ENCODE measurements around the gene RNF182. TPM values are rescaled to one million over a fixed set of nuclear protein-coding genes. Genes with fewer than 3 reads are reported as not detected.

The RNF182 gene
- total RNA-seq, 1 experiment from 2014 or later: 12.7 TPM

DNA sequence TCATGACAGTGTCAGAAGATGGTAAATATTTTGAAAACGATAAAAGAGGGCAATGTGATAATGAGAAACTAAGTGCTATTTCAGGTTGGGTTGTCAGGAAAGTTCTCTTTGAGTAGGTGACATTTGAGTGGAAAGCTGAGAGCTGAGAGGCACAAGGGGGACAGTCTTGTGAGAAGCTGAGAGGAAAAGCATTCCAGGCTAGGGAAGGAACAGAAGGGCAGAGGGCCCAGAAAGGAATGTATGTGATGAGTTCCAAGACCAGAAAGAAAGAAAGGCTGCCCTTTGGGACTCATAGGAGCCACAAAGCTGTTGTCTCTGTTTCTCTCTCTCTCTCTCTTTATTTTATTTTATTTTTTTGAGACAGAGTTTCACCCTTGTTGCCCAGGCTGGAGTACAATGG, 7.6 kb upstream of the RNF182 start:
- no peak for DNase-seq (ENCODE audit: low read depth)

DNA sequence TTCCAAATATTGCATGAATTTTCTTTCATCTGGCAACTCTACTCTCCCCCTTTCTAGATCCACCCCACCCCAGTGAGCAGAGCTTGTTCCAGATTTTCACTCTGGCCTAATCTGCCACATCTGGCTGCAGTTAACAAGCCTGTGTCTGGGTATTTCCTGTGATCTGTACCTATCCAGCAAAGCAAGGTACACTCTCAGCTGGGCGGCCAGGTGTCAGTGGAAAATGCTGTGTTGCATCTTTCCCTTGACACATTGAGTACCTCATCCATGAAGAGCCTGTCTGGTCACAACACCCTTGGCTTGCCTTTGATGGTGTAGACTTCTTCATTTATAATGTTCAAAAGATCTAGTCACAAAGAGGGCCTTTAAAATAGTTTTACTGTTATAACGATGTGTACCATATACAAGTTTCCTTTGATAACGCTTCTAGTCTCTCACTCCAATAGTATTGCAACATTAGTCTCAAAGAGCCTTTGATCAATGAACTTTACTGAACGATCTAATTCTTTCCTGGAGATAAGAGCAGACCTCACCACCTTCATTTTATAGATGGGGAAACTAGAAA, 6.0 kb upstream of the RNF182 start:
- no peak for DNase-seq (ENCODE audit: low read depth)

DNA sequence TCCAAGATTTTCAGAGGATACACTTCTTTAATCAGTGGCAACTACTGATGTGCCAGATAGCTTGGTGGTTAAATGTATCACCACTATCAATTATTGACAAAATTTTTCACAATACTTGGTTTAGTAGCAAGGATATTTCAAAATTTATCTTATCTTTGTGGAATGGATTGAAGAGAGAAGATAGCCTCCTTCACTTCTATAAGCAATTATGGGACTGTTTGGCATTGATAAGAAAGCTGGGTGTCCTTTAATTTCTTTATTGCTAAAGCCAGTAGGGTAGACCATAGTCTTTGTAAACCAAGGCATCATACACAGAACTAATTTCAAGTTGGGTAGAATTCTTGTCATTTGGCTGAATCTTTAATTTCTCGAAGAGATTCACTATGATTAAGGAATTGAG, 4.9 kb upstream of the RNF182 start:
- DNase-seq (ENCODE audit: low read depth): no peak

DNA sequence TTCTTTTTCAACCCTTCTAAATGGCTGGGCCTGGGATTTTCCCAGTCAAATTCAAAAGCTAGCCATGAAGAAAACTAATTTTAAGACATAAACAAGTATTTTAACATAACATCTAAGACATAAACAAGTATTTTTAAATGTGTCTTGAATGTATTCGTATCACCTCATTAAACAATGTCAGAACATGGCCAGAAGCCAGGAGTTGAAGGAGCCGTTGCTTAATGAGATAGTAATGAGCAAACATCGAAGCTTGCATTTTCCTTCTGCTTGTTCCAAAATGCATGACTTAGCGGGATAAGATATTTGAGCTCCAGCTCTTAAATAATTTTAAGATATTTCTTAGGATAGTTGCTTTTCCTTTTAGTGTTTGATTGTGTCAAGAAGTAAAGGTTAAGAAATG, 4.2 kb upstream of the RNF182 start:
- no peak for DNase-seq (ENCODE audit: low read depth)

DNA sequence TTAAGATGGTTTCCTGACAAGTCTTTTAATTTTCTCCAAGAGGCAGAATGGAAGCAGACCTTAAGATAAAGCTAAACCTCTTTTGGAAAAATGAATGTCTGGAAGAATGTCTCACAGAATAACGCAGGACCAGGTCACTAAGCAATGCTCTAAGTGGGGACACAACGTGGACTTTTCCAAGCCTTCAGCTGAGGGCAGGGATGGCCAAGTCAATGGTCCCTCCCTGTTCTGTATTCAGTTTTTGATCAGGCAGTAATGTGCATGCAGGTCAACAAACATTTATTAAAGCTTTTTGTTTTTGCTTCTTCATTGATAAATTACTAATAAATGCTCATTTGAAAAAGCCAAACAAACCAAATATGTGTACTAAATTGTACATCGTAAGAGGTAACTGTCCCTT, 2.0 kb upstream of the RNF182 start:
- DNase-seq (ENCODE audit: low read depth): no peak

DNA sequence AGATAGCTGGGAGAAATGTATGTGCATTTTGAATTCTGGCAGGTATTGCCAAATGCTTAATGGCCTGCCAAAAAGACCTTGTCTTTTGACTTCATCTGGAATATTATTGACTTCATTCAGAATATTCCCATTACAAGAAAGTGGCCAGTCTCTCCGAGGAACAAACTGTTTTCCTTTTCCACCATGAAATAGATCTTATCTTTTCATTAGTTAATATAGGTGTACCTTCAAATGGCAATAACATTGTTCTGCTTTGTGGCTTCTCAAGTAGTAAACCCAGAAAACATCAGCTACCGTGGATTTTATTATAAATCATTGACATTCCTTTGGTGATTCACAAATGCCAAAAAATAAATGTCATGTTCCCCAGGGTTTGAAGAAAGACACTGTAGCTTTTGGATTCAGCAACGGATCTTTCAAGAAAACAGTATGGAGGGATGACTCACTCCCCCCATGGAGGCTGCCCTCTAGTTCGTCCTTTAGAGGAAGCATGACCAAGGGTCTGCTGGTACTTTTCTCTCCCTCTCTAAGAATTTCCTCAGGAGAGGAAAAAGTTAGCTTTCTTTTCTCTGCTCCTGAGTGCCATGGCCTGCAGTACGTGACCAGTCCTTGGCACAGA, 1.1 kb upstream of the RNF182 start:
- peak; percentile 67 for DNase-seq (ENCODE audit: low read depth)

DNA sequence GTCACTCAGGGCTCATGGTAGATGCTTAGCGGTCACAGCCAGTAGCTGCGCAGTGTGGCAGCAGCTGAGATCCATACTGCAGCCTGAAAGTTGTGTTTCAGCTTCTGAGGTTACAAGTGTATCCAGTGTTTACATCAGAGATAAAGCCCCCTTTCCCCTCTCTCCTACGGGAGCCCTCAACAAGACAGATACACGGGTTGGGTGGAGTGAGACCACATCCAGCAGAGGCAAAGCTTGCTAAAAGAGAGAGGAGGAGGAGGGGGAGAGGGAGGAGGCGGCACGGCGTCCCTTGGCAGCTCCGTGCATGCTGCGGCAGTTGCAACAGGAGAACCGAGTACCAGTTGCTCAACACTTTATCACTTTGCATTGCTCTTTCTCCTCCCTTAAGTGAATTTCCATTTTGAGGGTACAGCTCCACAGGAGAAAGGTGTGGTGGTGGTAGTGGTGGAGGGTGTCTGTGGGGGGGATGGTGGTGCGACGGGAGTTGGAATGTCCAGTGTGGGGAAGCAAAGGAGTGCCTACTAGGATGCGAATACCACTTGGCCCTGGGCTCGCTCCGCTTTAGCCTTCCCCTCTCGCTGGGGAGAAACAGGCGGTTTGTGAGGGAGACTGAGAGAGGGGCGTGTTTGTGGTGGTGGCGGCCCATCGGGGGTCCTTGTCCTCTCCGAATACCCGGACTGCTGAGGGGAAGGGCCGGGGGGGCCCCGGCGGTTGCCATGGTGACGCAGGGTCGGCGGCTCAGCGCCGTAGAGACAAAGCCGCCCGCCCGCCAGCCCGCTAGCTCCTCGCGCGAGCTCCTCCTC, 405 bp upstream of the RNF182 start:
- peak; percentile 64 for DNase-seq (ENCODE audit: low read depth)

DNA sequence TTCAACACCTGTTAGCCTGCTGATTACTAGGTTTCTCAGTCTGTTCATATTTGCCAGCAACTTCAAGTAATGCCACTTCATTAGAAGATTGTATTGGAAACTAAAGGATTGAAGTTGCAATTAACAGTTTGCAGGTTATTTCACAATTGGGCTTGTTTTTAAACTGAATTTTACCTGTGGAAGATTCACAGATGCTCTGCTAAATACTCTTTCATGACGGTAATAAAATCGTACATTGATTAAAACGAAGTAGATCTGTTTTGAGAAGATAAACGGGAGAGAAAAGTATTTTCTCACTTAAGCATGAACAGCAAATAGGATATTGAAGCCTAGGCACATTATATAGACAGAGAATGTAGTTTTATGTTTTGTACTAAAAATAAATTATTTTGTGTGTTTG, 1.6 kb downstream of the RNF182 start:
- no peak for DNase-seq (ENCODE audit: low read depth)

DNA sequence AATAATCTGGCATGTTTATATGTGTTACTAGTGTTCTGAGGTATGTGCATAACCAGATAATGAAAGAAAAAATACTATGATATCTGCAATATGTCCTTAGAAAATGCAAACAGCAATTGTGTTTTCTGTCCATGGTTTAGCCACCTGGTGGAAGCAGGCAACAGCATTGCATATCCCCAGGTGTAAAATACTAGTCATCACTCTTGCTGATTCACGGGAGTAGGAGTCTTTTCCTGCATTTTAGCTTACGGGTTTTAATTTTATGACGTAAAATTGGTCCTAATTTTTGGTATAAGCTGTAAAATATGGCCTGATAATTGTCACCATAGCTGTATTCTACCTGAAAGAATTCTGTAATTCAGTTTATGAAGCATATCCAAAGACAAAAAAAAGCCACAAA, 2.5 kb downstream of the RNF182 start:
- DNase-seq (ENCODE audit: low read depth): no peak

DNA sequence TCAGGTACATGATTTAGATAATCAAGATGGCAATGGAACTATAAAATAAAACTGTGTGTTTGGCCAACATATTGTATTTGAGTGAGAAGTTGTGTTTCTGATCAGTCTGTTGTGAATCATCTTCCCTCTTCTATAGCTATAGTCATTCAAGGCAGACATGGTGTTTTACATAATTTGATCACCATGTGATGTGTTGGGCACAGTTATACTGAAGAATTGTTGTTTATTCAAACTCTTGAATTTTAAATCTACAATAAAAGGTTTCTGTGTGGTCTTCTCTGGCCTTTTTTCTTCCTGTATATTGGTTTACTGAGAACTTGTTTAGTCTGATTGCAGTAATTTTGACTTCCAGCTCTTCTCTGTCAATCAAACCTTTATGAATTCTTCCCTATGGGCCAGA, 4.4 kb downstream of the RNF182 start:
- no peak for DNase-seq (ENCODE audit: low read depth)

DNA sequence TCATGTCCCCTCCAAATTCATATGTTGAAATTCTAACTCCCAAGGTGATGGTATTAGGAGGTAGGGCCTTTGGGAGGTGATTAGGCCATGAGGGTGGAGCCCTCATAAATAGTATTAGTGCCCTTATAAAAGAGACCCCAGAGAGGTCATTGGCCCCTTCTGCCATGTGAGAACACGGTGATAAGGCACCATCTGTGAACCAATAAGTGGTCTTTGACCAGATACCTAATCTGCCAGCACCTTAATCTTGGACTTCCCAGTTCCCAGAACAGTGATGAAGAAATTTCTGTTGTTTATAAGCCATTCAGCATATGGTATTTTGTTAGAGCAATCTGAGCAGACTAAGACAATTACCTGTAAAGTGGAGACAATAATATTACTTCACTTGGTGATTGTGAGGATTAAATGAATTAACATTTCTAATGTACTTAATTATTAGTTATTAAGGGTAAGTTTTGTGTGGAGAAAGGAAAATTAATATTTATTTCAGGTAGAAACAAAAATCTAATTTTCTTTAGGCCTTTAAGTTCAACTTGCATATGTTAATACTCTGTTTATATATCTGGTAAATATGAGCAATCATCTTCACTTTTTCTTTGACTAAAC, 7.1 kb downstream of the RNF182 start:
- no peak for DNase-seq (ENCODE audit: low read depth)

DNA sequence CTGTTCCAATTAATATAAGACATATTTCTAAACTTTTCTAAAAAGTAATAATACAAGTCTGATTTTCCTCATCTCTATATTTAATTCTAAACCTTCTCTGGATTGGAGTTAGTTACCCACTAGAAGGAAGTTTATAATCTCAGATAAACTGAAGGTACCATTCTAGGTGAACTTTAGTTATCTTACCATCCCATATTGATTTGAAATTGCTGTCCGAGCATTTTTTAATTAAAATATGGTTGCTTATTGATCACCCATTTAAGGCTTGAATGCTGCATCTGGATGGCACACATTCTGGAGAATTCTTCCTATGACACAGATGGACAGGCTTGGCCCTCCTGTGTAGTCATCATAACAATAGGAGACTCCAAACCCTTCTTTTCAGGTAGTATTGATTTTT, 8.0 kb downstream of the RNF182 start:
- DNase-seq (ENCODE audit: low read depth): no peak

DNA sequence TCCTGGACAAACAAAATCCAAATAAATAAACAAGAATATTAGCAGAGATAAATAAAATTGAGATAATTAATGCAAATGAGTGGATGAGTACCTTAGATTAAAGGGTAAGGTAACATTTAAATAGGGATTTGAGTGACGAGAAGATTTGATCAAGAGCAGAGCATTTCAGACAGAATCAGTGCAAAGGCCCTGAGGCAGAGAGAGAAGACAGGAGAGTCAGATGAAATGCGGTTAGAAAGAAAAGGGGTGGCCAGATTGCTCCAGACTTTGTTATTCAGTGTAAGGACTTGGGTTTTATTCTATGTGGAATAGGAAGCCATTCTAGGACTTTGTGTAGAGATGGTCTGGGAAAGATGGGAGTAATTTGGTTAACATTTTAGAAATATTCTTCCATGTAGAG, 10.0 kb downstream of the RNF182 start:
- no peak for DNase-seq (ENCODE audit: low read depth)

DNA sequence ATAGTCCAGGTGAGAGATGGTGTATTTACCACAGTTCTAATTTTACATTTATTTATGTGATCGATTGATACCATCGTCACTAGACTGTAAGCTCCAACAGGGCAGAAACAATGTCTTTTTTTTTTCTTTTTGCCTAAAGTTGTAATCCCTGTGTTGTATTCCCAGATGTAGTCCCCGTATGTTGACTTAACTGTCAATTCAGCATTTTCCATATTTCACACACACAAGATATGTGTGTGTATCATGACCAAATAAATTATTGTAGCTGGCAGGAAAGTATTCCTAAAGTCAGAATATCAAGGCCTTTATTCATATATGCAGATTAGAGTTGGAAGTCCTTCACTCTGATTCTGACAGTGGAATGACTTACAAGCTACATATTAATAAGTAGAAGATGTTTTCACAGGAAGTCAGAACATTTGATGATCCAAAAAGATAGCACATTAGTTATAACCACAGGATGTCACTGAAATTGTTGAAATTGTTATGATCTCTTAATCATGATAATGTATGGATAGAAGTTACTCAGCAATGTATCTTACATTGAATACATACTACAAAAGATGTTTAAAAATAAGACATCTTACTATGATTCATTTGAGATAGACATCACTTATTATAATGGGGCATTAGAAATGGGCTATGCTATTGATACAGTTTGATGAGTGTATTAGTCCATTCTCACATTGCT, 10.6 kb downstream of the RNF182 start:
- DNase-seq (ENCODE audit: low read depth): no peak

DNA sequence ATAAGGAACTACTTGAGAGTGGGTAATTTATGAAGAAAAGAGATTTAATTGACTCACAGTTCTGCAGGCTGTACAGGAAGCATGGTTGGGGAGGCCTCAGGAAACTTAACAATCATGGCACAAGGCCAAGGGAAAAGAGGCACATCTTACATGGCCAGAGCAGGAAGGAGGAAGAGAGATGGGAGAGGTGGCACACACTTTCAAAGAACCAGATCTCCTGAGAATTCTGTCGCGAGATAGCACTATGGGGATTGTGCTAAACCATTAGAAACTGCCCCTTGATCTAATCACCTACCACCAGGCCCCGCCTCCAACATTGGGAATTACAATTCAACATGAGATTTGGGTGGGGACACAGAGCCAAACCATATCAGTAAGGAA, 11.1 kb downstream of the RNF182 start:
- peak; percentile 31 for DNase-seq (ENCODE audit: low read depth)

DNA sequence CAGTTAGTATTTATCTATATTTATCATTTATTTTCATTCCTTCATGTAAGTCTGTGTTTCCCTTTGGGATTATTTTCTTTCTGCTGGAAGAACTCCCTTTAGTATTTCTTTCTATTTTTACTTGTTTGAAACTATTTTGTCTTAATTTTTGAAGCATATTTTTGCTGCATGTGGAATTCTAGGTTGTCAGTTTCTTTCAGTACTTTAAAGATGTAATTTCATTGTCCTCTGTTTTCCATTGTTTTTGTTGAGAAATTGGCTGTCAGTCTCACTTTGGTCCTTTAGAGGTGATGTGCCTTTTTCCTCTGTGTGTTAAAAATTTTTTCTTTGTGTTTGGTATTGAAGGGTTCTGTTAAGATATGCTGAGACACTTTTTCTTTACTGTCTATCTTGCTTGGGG, 17.1 kb downstream of the RNF182 start:
- DNase-seq (ENCODE audit: low read depth): no peak

DNA sequence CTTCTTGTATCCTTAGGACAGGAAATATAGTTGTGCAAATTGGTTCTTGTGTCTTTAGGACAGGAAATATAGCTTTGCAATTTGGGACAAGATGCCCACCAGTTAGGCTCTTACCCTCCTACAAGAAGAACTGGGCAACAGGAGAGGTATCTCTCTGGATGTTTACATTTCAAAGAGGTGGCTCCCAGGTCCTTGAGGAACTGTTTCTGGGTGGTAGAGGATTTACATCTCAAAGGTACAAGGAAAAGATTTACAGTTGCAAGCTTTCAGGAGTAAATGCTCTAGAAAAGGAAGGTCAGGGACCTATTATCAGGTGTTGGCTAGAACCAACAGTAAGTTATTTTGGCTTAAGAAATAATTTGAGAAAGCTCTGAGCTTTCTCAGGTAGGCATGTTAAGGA, 19.2 kb downstream of the RNF182 start:
- DNase-seq (ENCODE audit: low read depth): no peak

DNA sequence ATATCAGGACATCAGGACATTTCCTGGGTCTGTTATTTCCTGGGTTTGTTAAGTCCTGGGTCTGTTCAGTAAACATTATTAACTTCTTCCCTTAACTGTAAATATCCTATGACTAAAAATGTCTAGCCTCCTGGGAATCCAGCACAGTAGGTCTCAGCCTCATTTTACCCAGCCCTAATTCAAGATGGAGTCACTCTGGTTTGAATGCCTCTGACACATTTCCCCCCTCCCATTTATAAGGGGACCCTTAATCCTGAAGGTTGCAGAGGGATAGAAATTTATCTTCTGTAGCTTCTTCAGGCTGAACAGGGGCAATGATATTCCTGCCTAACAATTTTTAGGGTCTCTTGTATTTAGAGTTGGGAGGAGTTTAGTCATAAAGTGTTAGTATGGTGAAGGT, 21.8 kb downstream of the RNF182 start:
- no peak for DNase-seq (ENCODE audit: low read depth)

DNA sequence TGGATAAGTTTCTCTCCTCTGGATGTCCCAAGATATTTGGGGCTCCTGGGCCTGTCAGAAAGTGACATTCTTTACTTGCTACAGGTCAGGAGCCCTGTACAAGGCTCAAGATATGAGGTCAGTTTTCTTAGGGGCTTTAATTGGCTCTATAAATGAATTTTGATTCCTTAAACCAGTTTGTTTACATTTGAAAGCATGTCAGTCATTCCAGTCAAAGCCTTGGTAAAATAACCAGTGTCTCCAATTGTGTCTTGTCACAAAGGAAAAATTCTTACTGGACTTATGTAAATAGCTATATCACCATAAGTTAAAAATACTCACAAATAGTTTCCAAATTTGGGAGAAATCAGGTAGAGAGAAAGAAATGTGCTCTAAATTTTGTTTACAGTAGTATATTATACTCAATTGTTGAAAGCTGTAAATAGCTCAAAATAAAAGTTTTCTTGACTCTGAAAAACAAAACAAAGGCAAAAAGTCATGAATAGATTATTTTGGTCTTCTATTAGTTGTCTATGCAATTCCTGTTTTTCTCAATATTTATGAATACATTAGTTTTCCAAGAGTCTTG, 22.9 kb downstream of the RNF182 start:
- DNase-seq (ENCODE audit: low read depth): no peak

DNA sequence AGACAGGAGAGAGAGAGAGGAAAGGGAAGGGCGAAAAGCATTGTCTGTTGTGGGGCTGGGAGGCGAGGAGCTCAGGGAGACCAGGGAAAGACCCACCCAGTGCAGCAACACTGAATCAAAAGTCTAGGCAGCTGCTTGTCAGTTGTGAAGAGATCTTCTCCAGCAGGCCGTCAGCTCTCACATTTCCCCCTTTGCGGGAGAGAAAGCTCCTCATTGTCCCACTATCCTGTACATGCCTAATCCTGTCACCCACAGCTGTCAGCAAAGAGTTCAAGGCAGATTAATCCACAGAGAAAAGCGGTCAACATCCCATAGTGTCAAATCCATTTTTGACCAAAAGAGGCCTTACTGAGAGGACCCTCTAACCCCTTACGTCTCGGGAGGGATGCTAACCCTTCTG, 27.3 kb downstream of the RNF182 start:
- DNase-seq (ENCODE audit: low read depth): no peak

DNA sequence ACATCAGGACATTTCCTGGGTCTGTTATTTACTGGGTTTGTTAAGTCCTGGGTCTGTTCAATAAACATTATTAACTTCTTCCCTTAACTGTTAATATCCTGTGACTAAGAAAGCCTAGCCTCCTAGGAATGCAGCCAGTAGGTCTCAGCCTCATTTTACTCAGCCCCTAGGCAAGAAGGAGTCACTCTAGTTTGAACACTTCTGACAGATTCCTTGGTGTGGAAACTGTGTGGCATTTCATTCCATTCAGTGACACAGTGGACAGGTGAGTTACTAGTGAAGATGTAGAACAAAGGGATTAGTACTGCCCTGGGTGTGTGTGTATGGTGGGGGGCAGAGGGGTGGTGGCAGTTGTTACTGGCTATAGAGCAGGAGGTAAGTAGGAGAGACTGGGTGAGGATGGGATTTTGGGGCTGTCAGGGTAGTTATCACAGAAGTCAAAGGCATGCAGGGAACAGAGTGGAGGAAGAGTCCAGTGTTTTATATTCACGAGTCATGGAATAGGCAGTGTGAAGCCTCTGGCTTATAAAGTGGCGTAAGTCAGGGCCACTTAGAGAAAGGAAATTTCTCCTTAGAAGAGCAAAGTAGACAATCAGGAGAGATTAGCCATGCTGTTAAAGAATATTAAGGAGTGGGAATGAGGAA, 28.4 kb downstream of the RNF182 start:
- DNase-seq (ENCODE audit: low read depth): peak; percentile 68

Measured in RPMI7951 (cell line).